IPS DF 6.9 (cell line): ENCODE data around the gene CTSD.

ENCODE experiments used
- DNase-seq: peaks from one replicate; pipeline ENCODE4 v3.0.0-alpha.2; 2013; ENCODE audit warnings: low read depth, low spot score
- H3K27ac ChIP-seq: one replicate; pipeline ENCODE4 v1.5.1; 2013; ENCODE audit warnings: low read length, control low read depth
- H3K27me3 ChIP-seq: 2 replicates; pipeline ENCODE4 v1.6.1; 2013; ENCODE audit warnings: mild to moderate bottlenecking, low read length; ENCODE audit not compliant: control insufficient read depth, insufficient read depth
- H3K36me3 ChIP-seq: 2 replicates; pipeline ENCODE4 v1.6.1; 2013; ENCODE audit warnings: low read length; ENCODE audit not compliant: control insufficient read depth, insufficient read depth
- H3K4me1 ChIP-seq: 2 replicates; pipeline ENCODE4 v1.6.1; 2013; ENCODE audit warnings: low read length; ENCODE audit not compliant: control insufficient read depth, insufficient read depth
- H3K4me3 ChIP-seq: 2 replicates; pipeline ENCODE4 v1.5.1; 2013; ENCODE audit warnings: mild to moderate bottlenecking, low read length
- H3K9me3 ChIP-seq: 2 replicates; pipeline ENCODE4 v1.6.1; 2013; ENCODE audit warnings: low read length, inconsistent platforms; ENCODE audit not compliant: control insufficient read depth, insufficient read depth
- WGBS: extraction: QIAGEN DNeasy Blood & Tissue Kit; methylation state at CpG from one replicate; pipeline ENCODE4 v1.1.7; 2013; ENCODE audit warnings: mixed read lengths, missing lambda C conversion rate; ENCODE audit not compliant: insufficient read length, insufficient coverage; 5-methylcytosine and 5-hydroxymethylcytosine counted together

The CTSD gene

DNA sequence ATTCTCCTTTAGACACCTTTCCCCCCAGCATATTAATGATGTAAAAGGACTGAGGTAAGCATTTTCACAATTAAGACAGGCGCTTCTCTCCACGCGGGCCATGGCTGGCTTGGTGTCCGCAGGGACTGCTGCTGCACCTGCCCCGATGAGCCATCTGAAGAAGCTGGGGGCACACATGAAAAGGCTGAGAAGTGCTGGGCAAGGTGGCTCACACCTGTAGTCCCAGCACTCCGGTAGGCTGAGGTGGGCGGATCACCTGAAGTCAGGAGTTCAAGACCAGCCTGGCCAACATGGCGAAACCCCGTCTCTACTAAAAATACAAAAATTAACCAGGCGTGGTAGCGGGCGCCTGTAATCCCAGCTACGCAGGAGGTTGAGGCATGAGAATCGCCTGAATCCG is 45.4 kb downstream of the CTSD start:
- no CpG with 5 or more reads among the region's 15 CpGs for WGBS
- Histone ChIP-seq H3K9me3 (no peaks in the 10 kb centered on the region), H3K27ac (no peak overlapping the region), H3K36me3 (no peaks in the 10 kb centered on the region), H3K4me1 (no peaks in the 10 kb centered on the region), H3K27me3 (no peaks in the 10 kb centered on the region), H3K4me3 (no peak overlapping the region)
- no peak for DNase-seq

DNA sequence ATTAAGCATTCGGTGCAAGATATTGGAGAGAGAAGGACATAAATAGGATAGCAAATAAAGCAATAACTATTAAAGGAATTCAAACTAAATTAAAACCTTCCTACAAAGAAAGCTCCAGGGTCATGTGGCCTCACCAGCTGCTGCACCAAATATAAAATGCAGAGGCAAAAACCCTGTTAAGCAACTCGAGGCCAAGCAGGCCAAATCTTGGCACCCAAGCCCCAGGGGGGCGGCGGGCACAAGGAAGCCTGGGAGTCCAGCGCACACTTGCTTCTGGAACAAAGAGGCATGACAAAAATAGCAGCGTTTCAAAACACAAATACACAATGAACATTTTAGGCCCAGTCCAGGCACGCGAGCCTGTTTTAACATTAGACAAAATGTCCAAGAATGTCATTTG is 46.0 kb downstream of the CTSD start:
- H3K36me3 ChIP-seq: no peaks in the 10 kb centered on the region
- no peaks in the 10 kb centered on the region for H3K9me3 ChIP-seq
- no peak overlapping the region for H3K27ac ChIP-seq
- H3K27me3 ChIP-seq: no peaks in the 10 kb centered on the region
- H3K4me1 ChIP-seq: no peaks in the 10 kb centered on the region
- WGBS: no CpG with 5 or more reads among the region's 8 CpGs
- DNase-seq: no peak
- H3K4me3 ChIP-seq: no peak overlapping the region

DNA sequence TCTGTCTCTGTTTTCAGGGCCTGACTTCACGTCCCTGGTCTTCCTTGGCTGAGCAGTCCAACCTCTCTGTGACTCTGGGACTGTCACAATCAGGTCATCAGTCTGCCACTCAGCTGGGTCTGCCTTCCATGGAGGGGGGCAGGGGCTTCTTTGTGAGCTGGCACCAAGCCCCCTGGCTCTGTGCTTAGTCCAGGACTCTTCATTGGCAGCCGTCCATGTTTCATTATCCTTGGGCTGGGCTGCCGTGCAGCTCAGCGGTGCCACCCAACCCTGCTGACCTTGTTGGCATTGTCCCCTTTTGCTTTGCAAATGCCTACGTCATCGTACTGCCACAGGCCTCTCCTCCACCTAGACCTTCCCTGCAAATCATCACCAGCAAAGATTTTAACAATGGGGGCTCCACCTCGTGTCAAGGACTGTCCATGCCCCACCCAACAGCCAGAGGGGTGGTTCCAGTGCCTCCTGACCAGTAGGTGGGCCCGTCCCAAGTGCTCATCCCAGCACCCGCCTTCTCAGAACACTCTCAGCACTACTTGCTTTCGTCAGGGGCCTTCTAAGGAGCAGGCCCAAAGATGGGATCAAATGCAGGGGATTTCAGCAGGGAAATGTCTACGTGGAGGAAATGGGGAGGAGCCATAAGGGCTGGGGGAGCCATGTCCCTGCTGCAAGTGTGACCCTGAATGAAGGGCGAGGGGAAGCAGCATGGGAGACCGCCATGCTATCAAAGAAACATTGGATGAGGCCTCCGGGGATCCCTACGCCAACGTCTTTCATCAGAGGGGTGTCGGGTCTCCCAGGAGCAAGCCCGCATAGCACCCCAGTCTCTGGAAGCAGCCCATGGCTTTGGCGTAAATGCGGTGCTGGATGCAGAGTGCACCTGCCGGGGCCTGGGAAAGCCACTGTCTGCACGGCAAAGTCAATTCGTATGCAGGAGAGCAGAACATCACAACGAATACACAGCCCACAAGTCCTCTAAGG is 48.5 kb downstream of the CTSD start:
- Histone ChIP-seq H3K36me3 (no peaks in the 10 kb centered on the region), H3K9me3 (no peaks in the 10 kb centered on the region), H3K27ac (no peak overlapping the region), H3K4me1 (no peaks in the 10 kb centered on the region), H3K27me3 (no peaks in the 10 kb centered on the region), H3K4me3 (no peak overlapping the region)
- DNase-seq: no peak
- WGBS: no CpG with 5 or more reads among the region's 24 CpGs

DNA sequence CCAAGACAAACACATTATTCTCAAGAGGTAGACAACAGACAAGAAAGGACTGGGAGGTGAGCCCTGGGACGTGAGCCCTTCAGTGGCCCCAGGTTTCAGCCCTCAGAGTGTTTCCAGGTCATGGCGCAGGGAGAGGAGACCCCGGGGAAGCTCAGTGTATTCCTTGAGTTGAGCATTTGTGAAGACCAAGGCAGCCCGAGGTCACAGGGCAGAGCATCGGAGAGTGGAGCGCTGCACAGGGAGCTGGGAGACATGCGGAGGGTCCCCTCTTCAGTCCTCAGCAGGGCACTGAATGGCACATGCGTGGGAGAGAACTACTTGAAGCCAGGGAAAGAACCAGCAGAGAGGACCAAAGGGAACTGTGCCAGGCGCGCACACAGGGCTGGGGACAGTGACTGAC is 55.0 kb downstream of the CTSD start:
- WGBS: no CpG with 5 or more reads among the region's 10 CpGs
- Histone ChIP-seq H3K4me1 (no peaks in the 10 kb centered on the region), H3K36me3 (no peaks in the 10 kb centered on the region), H3K27me3 (no peaks in the 10 kb centered on the region), H3K9me3 (no peaks in the 10 kb centered on the region), H3K4me3 (no peak overlapping the region), H3K27ac (no peak overlapping the region)
- DNase-seq: no peak

DNA sequence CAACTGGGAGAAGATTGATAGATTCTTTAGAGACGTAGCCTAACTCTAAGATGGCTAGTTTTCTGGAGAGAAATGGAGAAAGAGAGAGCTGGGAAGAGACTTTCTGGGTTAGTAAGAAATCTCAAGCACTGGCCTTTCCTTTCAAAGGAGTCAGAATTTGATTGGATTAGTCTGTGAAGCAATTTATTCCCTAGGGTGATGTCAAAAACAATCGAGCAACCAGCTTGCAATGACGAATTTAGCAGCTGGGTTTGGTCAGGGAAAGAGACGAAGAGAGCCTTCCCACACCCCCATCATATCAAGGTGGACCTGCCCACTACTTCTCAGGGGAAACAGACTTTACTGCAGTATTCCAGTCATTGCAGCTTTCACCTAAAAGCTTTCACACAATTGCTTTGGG is 56.0 kb downstream of the CTSD start:
- WGBS: no CpG with 5 or more reads among the region's 4 CpGs

DNA sequence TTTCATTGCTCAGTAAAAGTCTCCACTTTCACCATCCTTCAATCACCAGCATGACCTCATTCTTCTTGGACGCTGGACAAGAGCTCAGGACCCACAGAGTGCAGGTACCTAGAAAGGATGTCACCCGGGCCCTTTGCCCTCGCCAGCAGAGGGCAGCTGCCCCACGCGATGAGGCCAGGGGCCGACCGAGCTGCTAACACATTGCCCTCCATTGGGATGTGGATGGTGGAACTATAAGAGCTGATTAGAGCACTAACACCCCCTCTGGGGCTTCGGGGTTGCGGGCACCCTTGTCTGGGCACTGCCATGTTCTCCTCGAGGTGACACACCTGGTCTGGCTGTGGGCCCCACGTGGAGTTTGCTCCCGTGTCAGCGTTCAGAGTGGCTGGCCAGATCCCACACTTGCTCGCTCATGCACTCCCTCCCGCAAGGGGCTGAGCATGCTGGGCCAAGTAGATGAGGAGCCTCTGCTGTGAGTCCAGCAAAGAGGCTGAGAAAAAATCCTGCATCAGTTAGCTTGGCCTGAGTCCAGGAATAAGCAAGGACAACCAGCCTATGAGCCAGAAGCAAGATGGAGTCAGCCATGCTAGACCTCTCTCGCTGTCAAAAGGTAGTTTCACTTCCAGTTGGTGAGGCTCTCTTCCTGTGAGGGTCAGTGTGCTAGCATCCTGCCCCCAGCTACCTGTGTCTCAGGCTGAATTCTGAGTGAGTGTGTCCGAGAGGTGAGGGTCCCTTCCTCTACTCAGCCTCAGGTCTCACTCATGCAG is 56.9 kb downstream of the CTSD start:
- DNase-seq: no peak
- H3K4me1 ChIP-seq: no peaks in the 10 kb centered on the region
- no peaks in the 10 kb centered on the region for H3K9me3 ChIP-seq
- H3K4me3 ChIP-seq: no peak overlapping the region
- no CpG with 5 or more reads among the region's 17 CpGs for WGBS
- no peaks in the 10 kb centered on the region for H3K27me3 ChIP-seq
- no peaks in the 10 kb centered on the region for H3K36me3 ChIP-seq
- no peak overlapping the region for H3K27ac ChIP-seq

More for the DNA sequence above, 56.0 kb downstream of the CTSD start:
- Histone ChIP-seq H3K9me3 (no peaks in the 10 kb centered on the region), H3K27me3 (no peaks in the 10 kb centered on the region), H3K4me3 (no peak overlapping the region), H3K27ac (no peak overlapping the region), H3K4me1 (no peaks in the 10 kb centered on the region), H3K36me3 (no peaks in the 10 kb centered on the region)
- DNase-seq: no peak

DNA sequence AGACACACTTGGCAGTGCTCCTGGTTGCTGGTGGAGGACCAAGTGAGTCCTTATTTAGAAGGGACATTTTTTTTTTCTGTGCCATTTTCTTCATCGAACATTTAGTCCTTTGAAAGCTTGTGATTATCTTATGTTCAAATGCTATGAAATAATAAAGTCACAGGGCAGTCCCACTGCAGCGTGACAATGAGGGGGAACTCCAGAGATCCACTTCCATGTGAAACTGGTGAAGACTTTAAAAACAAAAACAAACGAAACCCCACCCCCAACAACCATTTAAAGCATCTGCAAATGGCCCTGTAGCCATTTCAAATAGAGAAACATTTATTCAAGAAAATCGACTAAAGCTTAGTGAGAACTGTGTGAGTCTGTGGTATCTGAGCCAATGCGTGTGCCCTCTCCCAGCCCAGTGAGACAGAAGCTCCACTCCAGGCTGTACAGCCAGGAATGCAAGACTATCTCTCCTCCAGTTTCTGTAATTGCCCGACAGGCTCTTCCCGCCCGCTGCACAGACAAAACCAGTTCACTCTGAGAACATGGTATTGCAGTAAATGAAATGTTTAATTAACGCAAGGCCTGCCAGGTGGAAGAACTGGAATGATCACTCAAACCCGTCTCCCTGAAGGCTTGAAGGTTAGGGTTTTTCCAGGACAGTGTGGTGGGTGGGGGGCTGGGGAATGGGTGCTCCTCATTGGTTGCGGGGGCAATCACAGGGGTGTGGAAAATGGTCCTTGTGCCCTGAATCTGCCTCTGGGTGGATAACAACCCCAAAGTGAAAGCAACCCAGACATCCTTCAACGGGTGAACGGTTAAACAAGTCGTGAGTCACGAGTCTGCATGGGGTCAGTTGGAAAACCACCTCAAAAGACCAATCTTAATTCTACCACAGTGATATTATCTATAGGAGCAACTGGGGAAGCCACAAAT is 58.3 kb downstream of the CTSD start:
- H3K4me3 ChIP-seq: no peak overlapping the region
- no peaks in the 10 kb centered on the region for H3K9me3 ChIP-seq
- no peak overlapping the region for H3K27ac ChIP-seq
- H3K27me3 ChIP-seq: no peaks in the 10 kb centered on the region
- H3K4me1 ChIP-seq: no peaks in the 10 kb centered on the region
- H3K36me3 ChIP-seq: no peaks in the 10 kb centered on the region
- DNase-seq: no peak
- no CpG with 5 or more reads among the region's 15 CpGs for WGBS

DNA sequence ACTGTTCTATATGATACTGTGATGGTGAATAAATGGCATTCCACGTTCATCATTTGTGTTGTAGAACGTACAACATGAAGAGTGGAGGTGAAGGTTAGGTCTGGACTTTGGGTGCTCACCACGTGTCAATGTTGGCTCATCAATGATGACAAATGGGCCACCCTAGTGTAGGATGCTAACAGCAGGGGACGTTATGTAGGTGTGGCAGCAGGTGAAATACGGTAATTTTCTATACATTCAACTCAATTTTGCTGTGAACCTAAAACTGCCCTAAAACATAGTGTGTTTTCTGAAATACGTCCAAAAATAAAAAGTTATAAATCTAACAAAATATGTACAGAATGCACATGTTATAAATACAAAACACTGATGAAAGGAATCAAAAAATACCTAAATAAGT is 60.6 kb downstream of the CTSD start:
- H3K27ac ChIP-seq: no peak overlapping the region
- no peak for DNase-seq
- no peaks in the 10 kb centered on the region for H3K9me3 ChIP-seq
- H3K27me3 ChIP-seq: no peaks in the 10 kb centered on the region
- WGBS: no CpG with 5 or more reads among the region's 6 CpGs
- no peaks in the 10 kb centered on the region for H3K4me1 ChIP-seq
- no peaks in the 10 kb centered on the region for H3K36me3 ChIP-seq
- H3K4me3 ChIP-seq: no peak overlapping the region
